A549 (cell line): ENCODE results near the gene MADCAM1. TPM values are rescaled to one million over a fixed set of nuclear protein-coding genes. Genes with fewer than 3 reads are reported as not detected.

ENCODE experiments used
- ATAC-seq, 2 experiments: fragments of 200-7000 bp in 1 of 2; fragments of >200 bp in 1 of 2; cut with Nextera tagmentation in 1 of 2; cut with Tn5 transposase in 1 of 2; 3 replicates each; pipeline versions ENCODE4 v1.8.0 to v1.9.1; 2018 to 2020; ENCODE audit warnings: mild to moderate bottlenecking in 1 of 2, moderate library complexity in 1 of 2
- CTCF ChIA-PET: fragments of 300-600 bp; sonication (Branson Sonifier 250); formaldehyde crosslinking; extraction: SDS; loops from one replicate; lab custom pipeline; 2021; ENCODE audit warnings: antibody characterized with exemption, inconsistent platforms; lab: Yijun Ruan, JAX
- POLR2A ChIA-PET: fragments of 350-600 bp; formaldehyde crosslinking; extraction: SDS; loops from one replicate; lab custom pipeline; 2021; ENCODE audit warnings: antibody characterized with exemption, inconsistent platforms; lab: Yijun Ruan, JAX
- DNase-seq, 2 experiments: peaks; one replicate each; pipeline versions ENCODE4 v3.0.0 to v3.0.0-alpha.2; 2011 to 2016; ENCODE audit warnings: low read depth in 1 of 2, low spot score in 1 of 2
- FAIRE-seq: peaks from 2 replicates; lab custom pipeline; 2011; peaks lifted over from hg19 to GRCh38; lab: Jason Lieb, UNC
- H3K27ac ChIP-seq, 2 experiments: fragments of >200 bp; sonication (Bioruptor Twin); formaldehyde crosslinking; 3 replicates each; pipeline ENCODE4 v1.5.1; 2016 to 2017
- H3K4me1 ChIP-seq: fragments of >200 bp; sonication (Bioruptor Twin); formaldehyde crosslinking; 3 replicates; pipeline ENCODE4 v1.6.1; 2016
- H3K4me2 ChIP-seq: fragments of >200 bp; sonication (Bioruptor Twin); formaldehyde crosslinking; 3 replicates; pipeline ENCODE4 v1.6.1; 2016
- H3K4me3 ChIP-seq: fragments of >200 bp; sonication (Bioruptor Twin); formaldehyde crosslinking; 3 replicates; pipeline ENCODE4 v1.5.1; 2016
- H3K9me3 ChIP-seq: fragments of >200 bp; sonication (Bioruptor Twin); formaldehyde crosslinking; 3 replicates; pipeline ENCODE4 v1.6.1; 2016
- ATOH8 ChIP-seq: fragments of 250-450 bp; sonication (Bioruptor Pico); IDR thresholded peaks from 2 replicates; pipeline ENCODE4 v1.5.0; 2020; ENCODE audit warnings: low read depth, mild to moderate bottlenecking, moderate library complexity
- BCL3 ChIP-seq: fragments of >200 bp; sonication (Bioruptor Twin); formaldehyde crosslinking; IDR thresholded peaks from 3 replicates; pipeline ENCODE4 v1.6.1; 2016
- BHLHE40 ChIP-seq: IDR thresholded peaks from 2 replicates; pipeline ENCODE4 v1.6.1; 2012; ENCODE audit warnings: low read depth, low read length, inconsistent platforms
- CEBPB ChIP-seq, 2 experiments: fragments of >200 bp in 1 of 2; sonication (Bioruptor Twin) in 1 of 2; formaldehyde crosslinking in 1 of 2; IDR thresholded peaks; 2 replicates each; pipeline ENCODE4 v1.6.1; 2012 to 2016
- CHD2 ChIP-seq: fragments of 150-350 bp; IDR thresholded peaks from 2 replicates; pipeline ENCODE4 v1.6.1; 2014; ENCODE audit warnings: low read length; ENCODE audit not compliant: partially characterized antibody
- CHD4 ChIP-seq: fragments of 200-600 bp; sonication (generic); IDR thresholded peaks from 2 replicates; pipeline ENCODE4 v1.6.1; 2016; ENCODE audit warnings: antibody characterized with exemption, mild to moderate bottlenecking, borderline replicate concordance
- EHMT2 ChIP-seq: fragments of 200-600 bp; sonication (generic); IDR thresholded peaks from 2 replicates; pipeline ENCODE4 v1.6.1; 2016; ENCODE audit warnings: antibody characterized with exemption, low read depth, mild to moderate bottlenecking, moderate library complexity
- HDAC2 ChIP-seq: fragments of 200-600 bp; sonication (generic); IDR thresholded peaks from 2 replicates; pipeline ENCODE4 v1.6.1; 2016
- HEYL ChIP-seq: fragments of 250-450 bp; sonication (Bioruptor Pico); IDR thresholded peaks from 2 replicates; pipeline ENCODE4 v1.8.0; 2021; ENCODE audit warnings: mild to moderate bottlenecking, moderate library complexity
- HOXA7 ChIP-seq: fragments of 250-450 bp; sonication (Bioruptor Pico); IDR thresholded peaks from 2 replicates; pipeline ENCODE4 v1.5.0; 2020; ENCODE audit warnings: mild to moderate bottlenecking, moderate library complexity
- KDM1A ChIP-seq: fragments of 200-600 bp; sonication (generic); IDR thresholded peaks from 2 replicates; pipeline ENCODE4 v1.6.1; 2016; ENCODE audit warnings: low read depth, mild to moderate bottlenecking
- MYC ChIP-seq: IDR thresholded peaks from 2 replicates; pipeline ENCODE4 v1.6.1; 2012; ENCODE audit warnings: mild to moderate bottlenecking, inconsistent platforms, low read length, improper control_type of control experiment, borderline replicate concordance
- NFE2L2 ChIP-seq: fragments of 150-350 bp; conservative IDR thresholded peaks from 2 replicates; pipeline ENCODE4 v1.6.1; 2014; ENCODE audit warnings: low read length
- NPAS2 ChIP-seq: fragments of 250-450 bp; sonication (Bioruptor Pico); IDR thresholded peaks from 2 replicates; pipeline ENCODE4 v1.8.0; 2022; ENCODE audit warnings: mild to moderate bottlenecking, moderate library complexity, borderline replicate concordance
- NR3C1 ChIP-seq: fragments of >200 bp; sonication (Bioruptor Twin); formaldehyde crosslinking; IDR thresholded peaks from 3 replicates; pipeline ENCODE4 v1.6.1; 2017
- POLR2A ChIP-seq: IDR thresholded peaks from 2 replicates; pipeline ENCODE4 v1.6.1; 2012; ENCODE audit warnings: mild to moderate bottlenecking, low read length
- POLR2AphosphoS2 ChIP-seq: conservative IDR thresholded peaks from 2 replicates; pipeline ENCODE4 v1.6.1; 2012; ENCODE audit warnings: low read length, improper control_type of control experiment, inconsistent platforms
- RCOR1 ChIP-seq: fragments of 150-350 bp; IDR thresholded peaks from 2 replicates; pipeline ENCODE4 v1.6.1; 2014; ENCODE audit warnings: antibody characterized with exemption, low read length, low read depth
- RFX5 ChIP-seq: fragments of 450-650 bp; IDR thresholded peaks from 2 replicates; pipeline ENCODE4 v1.7.1; 2014; ENCODE audit warnings: antibody characterized with exemption, mild to moderate bottlenecking, moderate library complexity
- USF2 ChIP-seq: fragments of 450-650 bp; IDR thresholded peaks from 2 replicates; pipeline ENCODE4 v1.6.1; 2014; ENCODE audit warnings: antibody characterized with exemption
- ZC3H11A ChIP-seq: fragments of 450-650 bp; IDR thresholded peaks from 2 replicates; pipeline ENCODE4 v1.6.1; 2014; ENCODE audit warnings: antibody characterized with exemption, mild to moderate bottlenecking
- ZFP36 ChIP-seq: fragments of 450-650 bp; IDR thresholded peaks from 2 replicates; pipeline ENCODE4 v1.6.1; 2014; ENCODE audit warnings: borderline replicate concordance; ENCODE audit not compliant: partially characterized antibody
- ZNF302 ChIP-seq: fragments of 250-450 bp; sonication (Bioruptor Pico); IDR thresholded peaks from 2 replicates; pipeline ENCODE4 v1.9.0; 2021; ENCODE audit warnings: inconsistent platforms, mild to moderate bottlenecking, moderate library complexity
- WGBS: methylation state at CpG from one replicate; pipeline ENCODE4 v1.1.6; 2017; ENCODE audit errors: missing lambda C conversion rate; 5-methylcytosine and 5-hydroxymethylcytosine counted together
- polyA plus RNA-seq, 4 experiments: library from polyadenylated mRNA; depleted of rRNA in 3 of 4; stranded (reverse); fragments of >200 nt; fragmentation: RNase III in 1 of 4; extraction: RNeasy Plus Mini Kit Qiagen cat#74134 plus additional on column Dnase treatment in 1 of 4; gene quantifications; 2 replicates in 3 of 4; 3 replicates in 1 of 4; pipeline ENCODE4 v1.2.3, GENCODE V29; 2011 to 2017
- TF ChIP-seq, protein P1 (sequence below): IDR thresholded peaks from 2 replicates; pipeline ENCODE4 v1.6.1; 2012
- TF ChIP-seq, protein P2 (sequence below): IDR thresholded peaks from 2 replicates; pipeline ENCODE4 v1.6.1; 2012; ENCODE audit warnings: low read depth, borderline replicate concordance

The MADCAM1 gene
- polyA plus RNA-seq, 2 of the 4 experiments (the other 2 are of a cell fraction), result 0.06 to 0.25 TPM

DNA sequence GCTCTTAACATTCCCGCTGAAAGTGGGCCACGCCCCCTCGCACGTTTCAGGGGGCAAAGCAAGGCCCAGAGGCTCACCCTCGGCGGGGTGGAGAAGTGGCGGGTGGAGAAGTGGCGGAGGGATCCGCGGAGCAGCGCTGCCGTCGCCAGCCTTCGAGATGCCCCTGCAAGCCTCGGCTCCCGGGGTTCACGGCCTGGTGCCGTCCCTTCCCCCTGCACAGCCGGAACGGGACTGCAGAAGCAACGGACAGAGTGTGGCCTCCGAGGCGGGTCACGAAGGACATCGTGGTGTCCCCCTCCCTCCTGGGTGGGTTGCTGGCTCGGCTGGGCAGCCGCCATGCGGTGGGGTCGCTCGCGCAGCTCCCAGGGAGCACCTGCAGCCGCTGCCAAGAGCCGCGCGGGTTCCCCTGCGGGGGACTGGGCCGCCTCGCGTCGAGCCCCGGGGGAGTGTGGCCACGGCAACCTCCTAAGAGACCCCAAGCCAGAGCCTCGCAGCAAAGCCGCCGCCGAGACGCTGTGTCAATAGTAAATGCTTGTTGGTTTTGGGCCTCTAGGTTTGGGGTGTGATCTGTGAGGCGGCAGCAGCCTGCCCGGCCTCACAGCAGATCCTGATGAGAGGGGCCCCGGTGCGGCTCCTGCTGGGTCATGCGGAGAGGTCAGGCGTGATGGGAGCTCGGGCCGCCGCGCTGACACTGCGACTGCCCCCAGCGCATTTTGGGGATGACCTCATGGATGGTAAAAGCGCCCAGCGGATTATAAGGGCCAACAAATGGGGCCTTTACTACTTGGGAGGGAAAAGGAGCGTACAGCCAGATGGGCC is 16.5 kb downstream of the MADCAM1 start (continued):
- TF ChIP-seq, protein P1, sequence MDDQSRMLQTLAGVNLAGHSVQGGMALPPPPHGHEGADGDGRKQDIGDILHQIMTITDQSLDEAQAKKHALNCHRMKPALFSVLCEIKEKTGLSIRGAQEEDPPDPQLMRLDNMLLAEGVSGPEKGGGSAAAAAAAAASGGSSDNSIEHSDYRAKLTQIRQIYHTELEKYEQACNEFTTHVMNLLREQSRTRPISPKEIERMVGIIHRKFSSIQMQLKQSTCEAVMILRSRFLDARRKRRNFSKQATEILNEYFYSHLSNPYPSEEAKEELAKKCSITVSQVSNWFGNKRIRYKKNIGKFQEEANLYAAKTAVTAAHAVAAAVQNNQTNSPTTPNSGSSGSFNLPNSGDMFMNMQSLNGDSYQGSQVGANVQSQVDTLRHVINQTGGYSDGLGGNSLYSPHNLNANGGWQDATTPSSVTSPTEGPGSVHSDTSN, result no peak
- TF ChIP-seq KDM1A (no peak), NR3C1 (no peak), HEYL (CRISPR knock-in tag) (no peak), BCL3 (no peak), ATOH8 (CRISPR knock-in tag) (no peak), HDAC2 (no peak), EHMT2 (no peak), CHD2 (no peak)

DNA sequence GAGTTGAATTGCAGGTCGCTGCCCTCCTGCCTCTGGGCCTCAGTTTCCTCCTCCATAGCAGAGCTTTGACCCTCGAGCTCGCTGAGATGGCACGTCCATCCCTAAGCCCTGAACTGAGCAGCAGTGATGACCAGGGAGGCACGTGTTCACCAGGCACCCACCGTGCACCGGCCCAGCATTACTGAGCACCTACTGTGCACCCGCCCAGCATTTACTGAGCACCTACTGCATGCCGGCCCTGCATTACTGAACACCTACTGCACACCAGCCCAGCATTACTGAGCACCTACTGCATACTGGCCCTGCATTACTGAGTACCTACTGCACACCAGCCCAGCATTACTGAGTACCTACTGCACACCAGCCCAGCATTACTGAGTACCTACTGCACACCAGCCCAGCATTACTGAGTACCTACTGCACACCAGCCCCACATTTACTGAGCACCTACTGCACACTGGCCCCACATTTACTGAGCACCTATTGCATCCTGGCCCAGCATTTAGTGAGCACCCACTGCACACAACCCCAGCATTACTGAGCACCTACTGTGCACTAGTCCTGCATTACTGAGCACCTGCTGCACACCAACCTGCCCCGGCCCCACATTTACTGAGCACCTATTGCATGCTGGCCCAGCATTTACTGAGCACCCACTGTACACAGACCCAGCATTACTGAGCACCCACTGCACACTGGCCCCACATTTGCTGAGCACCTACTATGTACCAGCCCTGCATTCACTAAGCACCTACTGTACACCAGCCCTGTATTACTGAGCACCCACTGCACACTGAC is 17.3 kb downstream of the MADCAM1 start:
- H3K4me2 ChIP-seq, result no peak overlapping the region
- no peak for FAIRE-seq
- 82% methylated on average over 2 of the region's 10 CpGs for WGBS
- H3K27ac ChIP-seq, result no peak overlapping the region
- no peak overlapping the region for H3K4me3 ChIP-seq
- no peak for ATAC-seq
- peaks cover 9% of the 10 kb centered on the region; the same call in 1 of the 3 replicates for H3K4me1 ChIP-seq
- no peak for DNase-seq
- TF ChIP-seq ZFP36 (peak; percentile 34), BHLHE40 (no peak), NFE2L2 (no peak)
- TF ChIP-seq, protein P2, sequence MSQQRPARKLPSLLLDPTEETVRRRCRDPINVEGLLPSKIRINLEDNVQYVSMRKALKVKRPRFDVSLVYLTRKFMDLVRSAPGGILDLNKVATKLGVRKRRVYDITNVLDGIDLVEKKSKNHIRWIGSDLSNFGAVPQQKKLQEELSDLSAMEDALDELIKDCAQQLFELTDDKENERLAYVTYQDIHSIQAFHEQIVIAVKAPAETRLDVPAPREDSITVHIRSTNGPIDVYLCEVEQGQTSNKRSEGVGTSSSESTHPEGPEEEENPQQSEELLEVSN, result no peak
- H3K9me3 ChIP-seq, result no peaks in the 10 kb centered on the region
- POLR2A ChIA-PET, result no interaction called here
- CTCF ChIA-PET, result no interaction called here

DNA sequence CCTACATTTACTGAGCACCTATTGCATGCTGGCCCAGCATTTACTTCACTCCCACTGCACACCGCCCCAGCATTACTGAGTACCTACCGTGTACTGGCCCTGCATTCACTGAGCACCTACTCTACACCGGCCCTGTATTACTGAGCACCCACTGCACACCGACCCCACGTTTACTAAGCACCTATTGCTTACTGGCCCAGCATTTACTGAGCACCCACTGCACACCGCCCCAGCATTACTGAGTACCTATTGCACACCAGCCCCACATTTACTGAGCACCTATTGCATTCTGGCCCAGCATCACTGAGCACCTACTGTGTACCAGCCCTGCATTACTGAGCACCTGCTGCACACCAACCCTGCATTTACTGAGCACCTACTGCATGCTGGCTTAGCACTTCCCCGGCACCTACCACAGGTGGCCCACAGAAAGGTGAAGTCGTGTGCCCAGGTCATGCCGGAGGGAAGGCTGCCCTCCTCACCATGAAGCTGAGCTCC is 17.9 kb downstream of the MADCAM1 start:
- no peak for FAIRE-seq
- H3K4me2 ChIP-seq, result no peak overlapping the region
- no peak for ATAC-seq
- TF ChIP-seq USF2, result no peak
- TF ChIP-seq NPAS2 (CRISPR knock-in tag), result no peak
- no peak for TF ChIP-seq CEBPB (IDR thresholded peaks at IDR 0.05)
- no peak for TF ChIP-seq RCOR1
- TF ChIP-seq HOXA7 (CRISPR knock-in tag), result no peak
- TF ChIP-seq ZC3H11A, result no peak
- TF ChIP-seq BCL3, result no peak
- no peak for TF ChIP-seq HDAC2
- no peak for TF ChIP-seq ZNF302 (CRISPR knock-in tag)
- TF ChIP-seq POLR2AphosphoS2, result no peak
- no peak for TF ChIP-seq CHD4
- no peak for TF ChIP-seq KDM1A
- no peak for TF ChIP-seq MYC
- no peak for TF ChIP-seq POLR2A
- no peak for TF ChIP-seq RFX5
- POLR2A ChIA-PET, result no interaction called here
- DNase-seq, result no peak
- CTCF ChIA-PET, result interaction anchor here (1.3 kb wide), 1 partner anchor 8 kb away, joined by 5 read pairs; no protein-coding TSS in a partner anchor
- H3K27ac ChIP-seq, result no peak overlapping the region
- H3K4me1 ChIP-seq, result peaks cover 8% of the 10 kb centered on the region; the same call in 1 of the 3 replicates
- H3K4me3 ChIP-seq, result no peak overlapping the region
- no peaks in the 10 kb centered on the region for H3K9me3 ChIP-seq
- 89% methylated on average over 6 of the region's 9 CpGs for WGBS
